AG09309 (cell line): ENCODE results near the gene FAM193B.

Experiments used
- DNase-seq: peaks from one replicate; pipeline ENCODE4 v3.0.0-alpha.2; 2010; ENCODE audit warnings: low read depth
- H3K4me3 ChIP-seq: 2 replicates; pipeline ENCODE4 v1.5.1; 2011; ENCODE audit warnings: mild to moderate bottlenecking, low read depth, low read length, moderate library complexity; ENCODE audit not compliant: control insufficient read depth
- TF ChIP-seq, protein P1 (sequence below): IDR thresholded peaks from 2 replicates; pipeline ENCODE4 v1.5.1; 2011; ENCODE audit warnings: mild to moderate bottlenecking, low read depth, low read length, inconsistent platforms; ENCODE audit not compliant: insufficient read depth, control insufficient read depth; ENCODE audit errors: missing control alignments

The FAM193B gene

GRCh38 chr5:177600508-177601018, 46.2 kb upstream of the FAM193B start:
- TF ChIP-seq, protein P1, sequence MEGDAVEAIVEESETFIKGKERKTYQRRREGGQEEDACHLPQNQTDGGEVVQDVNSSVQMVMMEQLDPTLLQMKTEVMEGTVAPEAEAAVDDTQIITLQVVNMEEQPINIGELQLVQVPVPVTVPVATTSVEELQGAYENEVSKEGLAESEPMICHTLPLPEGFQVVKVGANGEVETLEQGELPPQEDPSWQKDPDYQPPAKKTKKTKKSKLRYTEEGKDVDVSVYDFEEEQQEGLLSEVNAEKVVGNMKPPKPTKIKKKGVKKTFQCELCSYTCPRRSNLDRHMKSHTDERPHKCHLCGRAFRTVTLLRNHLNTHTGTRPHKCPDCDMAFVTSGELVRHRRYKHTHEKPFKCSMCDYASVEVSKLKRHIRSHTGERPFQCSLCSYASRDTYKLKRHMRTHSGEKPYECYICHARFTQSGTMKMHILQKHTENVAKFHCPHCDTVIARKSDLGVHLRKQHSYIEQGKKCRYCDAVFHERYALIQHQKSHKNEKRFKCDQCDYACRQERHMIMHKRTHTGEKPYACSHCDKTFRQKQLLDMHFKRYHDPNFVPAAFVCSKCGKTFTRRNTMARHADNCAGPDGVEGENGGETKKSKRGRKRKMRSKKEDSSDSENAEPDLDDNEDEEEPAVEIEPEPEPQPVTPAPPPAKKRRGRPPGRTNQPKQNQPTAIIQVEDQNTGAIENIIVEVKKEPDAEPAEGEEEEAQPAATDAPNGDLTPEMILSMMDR = no peak
- H3K4me3 ChIP-seq = peak overlapping the region; percentile 83
- no peak for DNase-seq

- H3K4me3 ChIP-seq = peak within 1 kb of the TSS; percentile 83
- TF ChIP-seq, protein P1 = no peak
- no peak for DNase-seq
These were observed 45.6 kb upstream of the FAM193B start, which contains the start of gene B4GALT7 for GRCh38 chr5:177599731-177600507. B4GALT7 (plus strand) TSS chr5:177600132; CDS start chr5:177600211, 79 bp downstream.

DNA sequence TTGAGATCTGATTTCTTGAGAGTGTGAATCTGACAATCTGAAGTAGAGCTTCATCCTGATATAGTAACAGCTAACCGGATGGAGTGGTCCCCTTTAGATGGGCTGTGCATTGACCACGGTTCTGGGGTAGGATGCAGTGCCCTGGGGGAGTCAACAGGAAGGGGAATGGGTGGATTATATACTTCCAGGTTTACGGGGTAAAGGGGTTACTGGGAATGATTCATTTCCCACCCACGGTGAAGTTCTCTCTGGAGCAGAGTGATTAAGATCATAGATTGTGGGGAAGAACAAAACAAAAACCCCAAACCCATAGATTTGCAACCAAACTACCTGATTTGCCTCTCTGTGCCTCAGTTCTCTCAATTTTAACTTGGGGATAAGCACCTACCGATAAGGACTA, 44.1 kb upstream of the FAM193B start:
- no peak for DNase-seq
- TF ChIP-seq, protein P1 = no peak
- no peak overlapping the region for H3K4me3 ChIP-seq

- DNase-seq = no peak
- TF ChIP-seq, protein P1 = no peak
- no peak overlapping the region for H3K4me3 ChIP-seq
These were observed 42.4 kb upstream of the FAM193B start for GRCh38 chr5:177596775-177597238.

DNA sequence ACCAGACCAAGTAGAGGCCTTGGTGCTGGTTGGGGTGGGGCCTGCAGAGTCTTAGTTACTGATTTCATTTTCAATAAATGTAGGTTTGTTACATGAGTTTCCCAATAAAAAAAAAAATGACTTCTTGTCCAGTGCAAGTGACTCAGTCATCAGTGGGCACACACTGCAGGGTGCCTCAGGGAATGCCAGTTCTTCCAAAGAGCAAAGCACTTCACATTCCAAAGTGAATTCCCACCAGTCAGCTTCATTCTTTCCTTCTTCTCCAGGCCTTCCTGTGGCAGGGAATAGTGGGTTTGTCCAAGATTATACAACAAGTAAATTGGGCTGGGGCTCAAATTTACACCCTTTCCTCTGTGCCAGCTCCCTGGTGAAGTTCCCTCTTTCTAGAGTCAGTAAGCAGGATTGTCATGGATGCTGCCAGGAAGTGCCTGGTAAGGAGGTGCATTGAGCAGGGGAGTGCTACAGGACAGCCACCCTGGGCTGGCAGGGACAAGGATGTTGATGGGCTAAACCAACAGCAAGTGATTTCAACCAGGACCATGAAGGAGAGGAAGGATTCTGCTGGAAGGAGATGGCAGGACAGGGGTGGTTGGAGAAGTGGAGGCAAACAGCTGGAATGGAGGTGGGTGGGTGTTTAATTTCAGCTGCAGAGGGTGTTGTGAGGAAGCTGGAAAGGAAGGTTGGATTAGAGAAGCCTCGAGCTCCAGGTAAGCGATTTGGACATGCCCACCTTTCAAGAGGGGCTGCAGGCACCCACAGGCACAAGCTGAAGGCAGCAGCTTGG, 41.8 kb upstream of the FAM193B start:
- DNase-seq = no peak
- TF ChIP-seq, protein P1 = no peak
- no peak overlapping the region for H3K4me3 ChIP-seq

GRCh38 chr5:177595026-177595585, 40.7 kb upstream of the FAM193B start:
- TF ChIP-seq, protein P1 = no peak
- no peak overlapping the region for H3K4me3 ChIP-seq
- no peak for DNase-seq
